ENCODE results near the gene PRRX1.

The PRRX1 gene

DNA sequence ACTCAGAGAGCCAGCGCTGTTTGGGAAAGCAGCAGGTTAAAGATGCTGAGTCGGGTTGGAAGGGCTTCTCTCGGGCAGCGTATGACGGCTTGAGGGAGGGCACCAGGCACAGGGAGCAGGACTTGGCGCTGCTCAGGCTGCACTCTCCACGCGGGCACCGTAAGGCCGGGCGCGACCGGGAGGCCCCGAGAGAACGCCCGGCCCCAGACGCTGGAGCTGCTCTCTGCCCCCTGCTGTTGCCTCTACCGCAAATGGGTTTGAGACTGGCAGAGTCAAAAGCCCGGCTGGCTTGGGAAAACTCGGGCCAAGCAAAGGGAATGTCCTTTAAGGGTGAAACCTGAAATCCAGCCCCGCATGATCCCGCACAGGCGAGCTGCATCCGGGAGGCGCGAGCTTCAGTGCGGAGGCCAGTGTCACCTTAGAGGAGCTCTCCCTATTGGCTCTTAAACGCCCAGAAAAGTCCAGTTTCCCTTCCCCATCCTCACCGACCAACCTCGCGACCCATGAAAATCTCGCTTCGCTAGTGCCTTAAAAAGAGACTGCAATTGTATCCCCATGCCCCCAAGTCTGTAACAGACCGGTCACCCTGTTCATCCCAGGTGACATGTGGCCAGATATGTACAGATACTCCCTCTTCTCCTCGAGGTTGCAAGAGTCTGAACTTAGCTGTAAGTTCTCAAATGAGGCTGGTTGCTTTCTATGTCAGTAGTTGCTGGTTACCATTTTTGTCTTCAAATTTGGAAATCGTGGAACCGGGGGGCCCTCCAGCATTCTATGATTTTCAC is 1.1 kb downstream of the PRRX1 start:
- no peak for DNase-seq (ENCODE audit: low read depth)

DNA sequence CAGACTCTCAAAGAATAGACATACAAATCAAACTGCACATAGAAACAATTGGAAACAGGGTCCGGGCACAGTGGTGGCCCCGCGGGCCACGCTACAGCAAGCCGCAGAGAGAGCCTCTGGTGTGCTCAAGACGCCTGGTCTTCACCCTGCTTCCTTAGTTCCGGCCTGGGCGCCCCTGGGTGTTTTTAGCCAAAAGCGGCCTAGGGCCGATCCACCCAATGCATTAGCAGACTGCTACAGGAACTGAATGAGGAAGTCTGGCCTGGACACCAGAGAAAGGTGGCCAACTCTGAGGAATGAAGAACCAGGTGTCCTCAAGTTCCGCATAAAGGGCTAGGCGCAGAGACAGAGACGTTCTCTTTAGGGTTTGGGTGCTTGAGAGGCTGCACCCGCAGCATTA is 1.7 kb downstream of the PRRX1 start:
- no peak for DNase-seq (ENCODE audit: low read depth)

DNA sequence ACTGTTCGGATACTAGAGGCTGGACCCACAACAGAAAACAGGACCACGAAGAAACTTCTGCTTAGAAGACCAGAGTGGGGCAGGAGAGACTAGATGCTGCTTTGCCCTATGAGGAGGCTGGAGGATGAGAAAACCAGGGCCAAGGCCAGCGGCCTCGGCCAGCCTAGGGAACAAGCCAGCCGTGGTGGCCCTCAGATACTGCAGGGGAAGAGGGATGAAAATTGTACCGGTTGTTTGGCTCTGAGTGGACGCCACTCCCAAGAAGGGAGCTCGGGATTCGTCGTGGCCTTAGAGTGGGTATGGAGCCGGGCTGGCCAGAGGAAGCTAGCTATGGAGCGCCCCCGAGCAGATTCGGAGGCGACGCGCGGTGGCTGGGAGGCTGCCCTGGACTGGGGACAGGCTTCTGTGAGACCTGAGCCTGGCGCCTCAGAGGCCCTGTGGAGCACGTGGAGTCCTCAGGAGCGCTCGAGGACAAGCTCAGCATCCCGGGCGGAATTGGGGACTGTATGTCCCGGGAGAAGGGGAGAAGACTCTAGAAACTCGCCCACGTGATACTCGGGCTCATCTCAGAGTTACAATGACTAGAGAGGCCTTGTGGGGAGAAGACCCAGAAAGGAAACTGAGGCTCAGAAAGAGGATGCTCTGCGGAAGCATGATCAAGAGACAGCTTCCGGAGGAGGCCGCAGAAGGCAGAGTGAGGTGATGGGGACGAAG is 2.8 kb downstream of the PRRX1 start:
- DNase-seq (ENCODE audit: low read depth), result no peak

DNA sequence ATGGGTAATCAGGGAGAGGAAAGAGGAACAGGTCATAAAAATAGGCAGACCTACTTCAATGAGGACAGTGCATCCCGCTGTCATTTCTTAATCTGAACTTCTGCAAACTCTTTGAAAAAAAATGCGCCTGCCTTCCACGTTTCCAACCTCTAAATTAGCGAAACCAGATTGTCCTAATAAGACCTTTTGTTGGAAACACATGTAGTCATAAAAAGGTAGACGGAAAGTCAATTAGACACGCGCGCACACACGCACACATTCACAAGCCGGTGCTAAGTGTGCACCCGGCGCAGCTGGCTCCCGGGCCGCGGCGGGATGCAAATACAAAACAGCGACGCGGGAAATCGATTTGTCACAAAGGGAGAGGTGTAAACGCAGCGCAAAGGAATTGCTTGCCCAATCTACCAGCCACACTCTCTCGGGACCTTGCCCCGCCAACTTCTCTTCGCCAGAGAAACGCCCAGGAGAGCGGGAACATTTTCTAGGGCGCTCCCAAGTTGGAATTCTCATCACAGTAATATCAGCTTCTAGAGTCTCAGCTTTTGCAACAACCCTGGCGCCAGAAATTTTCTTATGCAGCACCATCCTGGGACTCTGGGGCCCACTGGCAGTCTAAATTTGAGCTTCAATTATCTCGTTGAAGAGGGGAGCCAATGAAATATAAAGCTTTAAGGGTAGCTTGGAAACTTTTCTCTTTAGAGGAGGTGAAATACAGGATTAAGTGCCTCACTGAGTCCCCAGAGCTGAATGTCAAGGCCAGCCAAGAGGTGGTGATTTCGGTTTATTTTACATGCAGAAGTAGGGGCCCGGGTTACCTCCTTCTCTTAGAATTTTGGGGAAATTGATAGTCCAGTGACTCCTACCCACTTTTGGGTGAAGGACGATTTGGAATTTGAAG is 4.5 kb downstream of the PRRX1 start:
- DNase-seq (ENCODE audit: low read depth), result no peak

DNA sequence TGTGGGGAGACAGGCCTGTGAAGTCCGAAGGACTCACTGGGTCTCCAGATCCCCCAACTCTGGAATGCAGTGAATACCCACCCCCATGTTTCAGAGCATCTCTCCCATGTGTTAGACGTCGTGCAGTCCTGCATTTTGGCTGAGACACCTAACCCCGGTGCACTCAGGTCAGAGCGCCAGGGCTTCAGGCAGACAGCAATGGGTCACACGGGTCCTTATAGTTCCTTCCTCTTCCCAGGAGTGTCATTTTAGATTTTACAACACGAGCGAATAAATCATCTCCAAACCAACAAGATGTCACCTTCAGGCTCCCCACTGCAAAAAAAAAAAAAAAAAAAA is 5.1 kb downstream of the PRRX1 start:
- DNase-seq (ENCODE audit: low read depth), result no peak

DNA sequence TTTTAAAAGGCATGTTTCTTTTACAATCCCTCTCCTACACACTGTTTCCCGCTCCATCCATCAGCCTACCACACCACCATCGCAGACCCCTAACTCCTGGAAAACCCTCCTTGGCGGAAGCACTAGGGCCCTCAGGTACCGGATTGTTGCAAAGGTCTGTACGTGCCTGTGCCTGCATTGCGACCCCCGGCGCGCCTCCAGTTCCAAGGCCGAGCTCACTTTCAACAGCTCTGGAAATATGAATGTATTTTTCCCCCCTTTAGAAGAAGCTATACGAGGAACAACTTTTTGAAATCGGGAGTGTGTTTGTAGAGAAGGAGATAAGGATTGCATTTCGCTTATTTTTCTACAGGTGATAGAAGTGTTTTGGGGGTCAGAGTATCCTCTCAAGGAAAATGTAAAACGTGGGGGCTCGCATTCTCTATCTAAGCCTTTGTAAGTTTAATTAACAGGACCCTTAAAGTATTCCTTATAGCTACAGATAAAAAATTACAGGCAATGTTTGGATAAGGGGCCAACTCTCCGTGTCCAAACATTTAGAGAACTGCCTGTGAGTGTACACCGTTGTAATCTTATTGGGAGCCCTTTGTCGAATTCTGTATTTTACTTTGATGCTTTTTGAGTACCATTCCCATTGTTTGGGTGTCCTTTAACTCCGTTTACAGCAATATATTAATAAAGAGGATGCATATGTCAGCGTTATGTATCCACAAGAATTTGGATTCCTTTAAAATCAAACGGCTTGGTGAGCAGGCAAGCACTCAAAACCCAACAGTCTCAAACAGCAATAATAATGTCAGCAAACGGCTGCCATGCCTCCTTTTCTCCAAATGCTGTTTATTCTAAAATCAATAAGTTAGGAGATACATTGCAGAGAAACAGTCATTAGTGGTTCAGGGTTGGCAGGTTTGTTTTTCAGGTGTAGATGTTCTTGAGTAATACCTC is 5.9 kb downstream of the PRRX1 start:
- no peak for DNase-seq (ENCODE audit: low read depth)

DNA sequence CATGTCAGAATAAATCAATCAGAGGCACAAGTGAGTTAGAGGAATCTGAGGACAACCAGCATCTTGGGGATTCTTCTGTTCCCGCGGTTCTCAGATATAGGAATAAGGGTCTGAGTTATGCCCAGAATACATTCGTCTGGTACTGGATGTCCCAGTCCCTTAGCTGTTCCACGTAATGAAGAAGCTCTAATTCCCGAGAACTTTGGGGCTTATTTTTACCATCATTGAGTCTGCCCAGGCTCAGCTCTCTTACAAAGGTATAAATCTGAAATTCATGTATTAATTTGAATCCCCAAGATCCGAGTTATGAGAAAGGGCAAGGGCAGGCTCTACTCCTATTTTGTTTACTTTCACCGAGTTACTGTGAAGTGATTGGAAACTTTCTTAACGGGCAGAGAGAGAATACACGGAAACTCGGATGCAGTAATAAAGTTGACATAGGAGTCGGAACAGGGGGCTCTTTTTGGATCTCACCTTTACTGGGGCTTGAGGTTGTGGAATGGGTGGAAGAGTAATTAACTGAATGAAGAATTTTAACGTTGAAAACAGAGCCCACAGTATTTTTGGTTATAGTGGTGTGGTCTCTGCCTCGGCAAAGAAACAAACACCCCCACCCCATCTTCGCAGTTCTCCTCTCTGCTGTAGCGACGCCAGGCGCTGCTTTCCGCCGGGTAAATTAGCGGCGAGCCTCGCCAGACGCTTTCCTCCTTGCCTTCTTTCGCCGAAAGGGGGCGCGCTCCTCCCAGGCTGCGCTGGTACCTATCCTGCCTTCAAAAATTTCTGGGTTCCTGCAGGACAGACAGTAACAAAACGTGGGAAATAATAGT is 7.1 kb downstream of the PRRX1 start:
- no peak for DNase-seq (ENCODE audit: low read depth)

DNA sequence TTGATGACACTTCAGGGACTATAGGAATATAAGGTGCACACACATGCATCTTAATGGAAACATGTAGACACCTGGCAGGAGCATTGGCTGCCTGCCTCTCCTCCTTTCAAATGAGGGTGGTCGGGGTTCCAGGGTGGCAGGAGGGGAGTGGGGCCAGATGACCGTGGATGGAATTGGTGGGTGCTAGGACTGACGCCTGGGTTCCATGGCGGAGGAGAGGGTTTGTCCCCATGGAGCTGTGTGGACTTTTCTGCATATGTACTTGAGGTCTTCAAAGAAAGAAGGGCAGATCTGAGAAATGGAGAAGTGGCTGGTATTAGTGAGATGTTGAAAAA is 7.7 kb downstream of the PRRX1 start:
- no peak for DNase-seq (ENCODE audit: low read depth)

DNA sequence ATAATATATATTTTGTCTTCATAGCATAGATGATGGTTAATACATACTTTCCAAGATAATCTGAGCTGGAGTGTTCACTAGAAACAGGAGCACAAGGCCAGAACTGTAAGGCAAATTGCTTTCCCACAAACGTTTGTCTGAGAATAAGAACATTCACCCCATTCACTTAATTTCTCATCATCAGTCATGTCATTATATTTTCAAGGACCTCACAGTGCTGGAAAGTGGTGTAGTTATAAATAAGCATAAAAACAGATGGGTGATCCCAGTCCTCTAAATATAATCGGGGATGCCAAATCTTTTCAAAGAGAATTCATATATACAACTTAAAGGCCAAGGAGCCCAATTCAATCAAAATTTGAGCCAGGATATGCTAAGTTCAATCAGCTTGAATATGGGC is 8.4 kb downstream of the PRRX1 start:
- no peak for DNase-seq (ENCODE audit: low read depth)

DNA sequence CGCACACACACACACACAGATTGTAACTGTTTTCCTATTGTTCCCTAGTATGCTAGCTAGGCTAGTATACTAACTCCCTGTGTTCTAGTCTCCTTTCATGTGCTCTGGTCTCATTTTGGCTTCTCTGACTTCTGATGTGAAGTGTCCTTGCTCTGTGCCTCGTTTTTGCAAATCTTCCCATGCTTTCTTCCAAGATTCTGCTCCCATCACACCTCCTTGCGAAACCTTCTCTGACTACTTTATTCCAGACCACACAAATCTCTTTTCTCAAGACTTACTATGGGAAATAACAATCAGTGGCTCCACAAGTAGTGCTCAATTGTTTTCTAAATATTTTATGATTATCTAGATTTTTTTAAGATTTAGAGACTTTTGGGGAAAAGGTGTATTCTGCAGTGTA is 10.3 kb downstream of the PRRX1 start:
- DNase-seq (ENCODE audit: low read depth), result peak; percentile 77

DNA sequence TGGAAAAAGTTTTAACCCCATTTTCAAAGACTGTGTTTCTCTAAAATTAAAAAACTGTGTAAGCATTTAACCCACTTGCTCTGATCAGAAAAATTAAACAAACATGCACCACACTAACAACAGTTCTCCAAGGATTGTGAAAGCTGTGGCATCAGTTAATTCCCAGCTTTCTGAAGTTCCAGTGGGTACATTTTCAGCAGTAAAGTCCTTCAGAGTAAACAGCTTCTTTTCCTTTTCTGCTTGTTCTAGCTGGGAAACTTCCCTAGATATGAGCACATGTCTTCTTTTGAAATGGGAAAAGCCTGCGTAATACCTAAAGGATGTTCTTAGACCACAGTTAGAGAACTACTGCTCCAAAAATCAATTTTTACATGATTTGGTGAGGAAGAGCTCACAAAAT is 11.1 kb downstream of the PRRX1 start:
- no peak for DNase-seq (ENCODE audit: low read depth)

DNA sequence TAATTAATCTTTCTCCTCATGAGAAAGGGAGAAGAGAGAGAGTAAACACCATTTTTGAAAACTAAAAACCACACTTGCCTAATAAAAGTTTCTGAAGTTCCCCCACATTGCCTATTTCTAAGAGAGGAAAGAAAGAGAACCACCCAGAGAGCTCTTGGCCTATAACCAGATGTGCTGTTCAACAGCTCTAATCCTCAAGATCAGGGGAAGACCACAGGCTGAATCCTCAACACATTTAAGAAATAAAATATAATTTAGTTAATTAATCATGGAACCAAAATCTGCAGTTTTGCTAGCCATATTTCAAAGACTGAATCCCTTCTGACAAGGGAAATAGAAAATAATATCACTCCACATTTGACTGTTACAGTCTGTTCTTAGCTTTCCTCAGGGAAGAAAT is 11.9 kb downstream of the PRRX1 start:
- no peak for DNase-seq (ENCODE audit: low read depth)

DNA sequence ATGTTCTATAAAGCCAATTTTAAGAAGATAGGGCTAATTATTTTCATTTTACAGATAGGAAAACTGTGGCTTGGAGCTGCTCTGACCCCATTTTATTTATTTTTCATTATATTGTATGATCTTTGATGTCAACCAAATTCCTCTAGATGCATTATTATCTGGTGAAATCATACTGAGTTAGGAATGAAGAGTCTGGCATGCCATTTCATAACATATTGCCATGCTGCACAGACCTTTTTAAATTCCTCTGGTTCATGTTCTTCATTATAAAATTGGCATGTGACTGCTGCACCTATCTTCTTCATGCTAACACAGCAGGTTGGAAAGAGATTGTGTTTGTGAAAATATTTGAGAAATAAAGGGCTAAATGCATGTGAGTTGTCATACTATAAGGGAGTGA is 12.7 kb downstream of the PRRX1 start:
- no peak for DNase-seq (ENCODE audit: low read depth)

DNA sequence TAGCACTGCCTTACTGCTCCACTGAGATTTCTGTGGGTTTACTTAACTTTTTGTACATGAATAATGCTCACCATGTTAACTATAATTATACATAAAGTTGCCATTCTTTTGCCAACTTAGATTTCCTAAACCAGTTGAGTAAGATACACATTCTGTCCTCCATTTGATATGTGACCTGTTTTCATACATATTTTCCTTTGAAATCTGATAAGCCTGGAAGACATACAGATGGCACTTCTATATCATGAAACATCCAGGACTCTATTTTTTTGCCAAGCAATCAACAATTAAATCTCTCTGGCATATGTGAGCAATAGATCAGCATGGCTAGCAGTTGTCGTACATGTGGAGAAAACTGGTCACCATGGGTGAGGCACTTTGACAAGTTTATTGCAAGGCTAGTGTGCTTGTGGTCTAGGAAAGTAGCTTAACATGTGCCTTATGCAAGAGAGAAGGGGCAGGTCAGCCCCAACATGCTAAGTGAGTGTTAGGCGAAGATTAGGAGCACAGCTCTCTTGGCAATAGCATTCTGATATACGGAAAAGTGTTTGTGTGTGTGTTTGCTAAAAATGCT is 14.2 kb downstream of the PRRX1 start:
- peak; percentile 68 for DNase-seq (ENCODE audit: low read depth)

DNA sequence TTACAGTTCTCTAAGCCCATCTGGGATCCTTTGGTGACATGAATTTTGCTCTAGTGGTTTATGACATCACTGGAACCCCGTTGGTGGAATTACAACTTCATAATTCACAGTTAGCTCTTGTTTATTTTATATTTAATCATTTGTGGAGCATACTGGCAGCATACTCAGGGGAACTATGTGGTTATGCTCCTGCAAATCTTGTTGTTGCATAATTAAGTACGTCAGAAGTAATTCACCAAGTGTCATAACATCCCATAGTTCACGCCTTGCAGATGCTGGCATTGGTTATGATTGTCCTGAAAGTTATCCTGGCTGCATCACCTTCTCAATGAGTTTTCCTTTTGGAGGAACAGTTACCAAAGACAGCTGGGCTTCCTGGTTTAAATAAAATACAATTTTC is 16.5 kb downstream of the PRRX1 start:
- DNase-seq (ENCODE audit: low read depth), result peak; percentile 67

DNA sequence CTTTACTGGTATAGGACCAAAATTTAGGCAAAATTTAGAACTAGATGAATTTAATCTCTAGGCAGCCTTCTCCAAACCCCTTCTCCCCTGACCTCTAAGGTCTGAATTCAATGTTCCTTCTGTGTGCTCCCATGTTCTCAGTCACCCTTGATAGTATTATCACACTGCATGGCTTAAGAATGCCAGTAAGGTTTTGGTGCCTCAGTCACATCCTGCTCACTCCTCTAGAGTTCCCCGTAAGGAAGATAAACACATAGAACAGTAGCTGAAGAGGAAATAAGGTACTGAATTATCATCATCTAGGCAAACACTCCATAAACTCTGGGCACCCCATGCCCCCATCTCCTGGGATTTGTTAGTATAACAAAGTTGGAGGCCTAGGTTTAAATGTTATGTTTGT is 18.2 kb downstream of the PRRX1 start:
- no peak for DNase-seq (ENCODE audit: low read depth)

DNA sequence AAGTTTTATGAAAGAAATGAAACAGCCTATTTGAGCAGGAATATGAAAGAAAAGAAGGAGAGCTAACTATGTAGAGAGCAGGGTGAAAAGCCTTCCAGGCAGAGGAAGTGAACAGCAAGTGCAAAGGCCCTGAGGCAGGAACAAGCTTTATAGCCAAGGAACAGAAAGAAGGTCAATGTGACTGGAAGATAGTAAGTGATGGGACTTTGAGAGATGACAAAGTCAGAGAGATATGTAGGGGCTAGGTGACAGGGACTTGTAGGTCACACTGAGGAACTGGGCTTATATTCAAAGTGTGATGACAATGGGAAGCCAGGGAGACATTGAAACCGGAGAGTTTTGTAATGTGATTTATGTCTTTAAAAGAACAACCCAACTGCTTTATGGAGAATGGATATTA is 18.9 kb downstream of the PRRX1 start:
- no peak for DNase-seq (ENCODE audit: low read depth)

DNA sequence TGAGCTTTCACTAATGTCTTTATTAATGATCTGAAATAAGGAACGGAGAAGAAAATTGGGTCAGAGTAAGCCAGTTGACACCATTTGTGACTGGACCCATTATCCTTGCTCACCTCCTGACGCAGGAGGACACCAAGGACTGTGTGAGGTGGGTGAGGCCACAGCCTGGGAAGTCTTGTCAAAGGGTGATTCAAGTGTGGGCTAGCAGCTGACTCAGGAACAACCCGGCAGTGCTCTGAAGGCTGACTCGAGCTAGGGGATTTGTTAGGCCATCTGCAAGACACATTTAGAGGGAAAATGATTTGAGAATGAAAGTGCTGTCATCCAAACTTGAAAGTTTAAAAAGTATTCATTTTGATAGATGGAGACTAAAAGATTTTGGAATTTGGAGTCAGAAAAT is 21.2 kb downstream of the PRRX1 start:
- DNase-seq (ENCODE audit: low read depth), result peak; percentile 76

DNA sequence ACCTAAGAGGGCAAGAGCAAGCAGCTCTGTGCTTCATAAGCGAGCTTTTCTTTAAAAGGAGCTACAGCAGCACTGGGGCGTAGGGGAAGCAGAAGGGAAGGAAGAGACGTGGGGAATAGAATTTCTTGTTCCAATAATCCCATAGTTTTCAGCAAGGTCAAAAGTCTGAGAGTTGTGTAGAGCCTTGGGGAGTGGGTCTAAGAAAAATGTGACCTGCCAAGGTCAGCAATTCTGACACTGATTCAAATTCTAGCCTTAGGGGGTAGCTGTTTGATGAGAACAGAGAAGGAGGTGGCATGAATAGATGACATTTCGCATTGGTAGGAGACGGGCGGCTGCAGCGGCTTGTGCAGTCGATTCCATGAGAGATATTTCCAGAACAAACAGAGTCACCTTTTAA is 22.4 kb downstream of the PRRX1 start:
- no peak for DNase-seq (ENCODE audit: low read depth)

DNA sequence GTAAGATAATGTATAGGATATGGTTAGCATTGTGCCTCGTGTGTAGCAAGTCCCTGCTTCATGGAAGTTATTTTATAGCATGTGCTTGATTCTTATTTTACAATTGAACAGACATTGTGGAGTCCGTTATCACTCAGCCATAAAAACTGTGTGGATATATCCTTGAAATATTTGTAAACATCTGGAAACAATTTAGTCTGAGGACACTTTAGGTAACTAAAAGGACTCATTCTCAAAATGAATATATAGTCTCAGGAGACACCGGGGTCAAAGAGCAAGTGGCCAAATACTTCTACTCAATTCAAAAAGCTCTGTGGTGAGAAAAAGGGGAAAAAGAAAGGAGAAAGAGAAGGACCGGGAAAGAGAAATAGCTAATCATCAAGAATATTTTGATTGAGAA is 23.7 kb downstream of the PRRX1 start:
- no peak for DNase-seq (ENCODE audit: low read depth)

DNA sequence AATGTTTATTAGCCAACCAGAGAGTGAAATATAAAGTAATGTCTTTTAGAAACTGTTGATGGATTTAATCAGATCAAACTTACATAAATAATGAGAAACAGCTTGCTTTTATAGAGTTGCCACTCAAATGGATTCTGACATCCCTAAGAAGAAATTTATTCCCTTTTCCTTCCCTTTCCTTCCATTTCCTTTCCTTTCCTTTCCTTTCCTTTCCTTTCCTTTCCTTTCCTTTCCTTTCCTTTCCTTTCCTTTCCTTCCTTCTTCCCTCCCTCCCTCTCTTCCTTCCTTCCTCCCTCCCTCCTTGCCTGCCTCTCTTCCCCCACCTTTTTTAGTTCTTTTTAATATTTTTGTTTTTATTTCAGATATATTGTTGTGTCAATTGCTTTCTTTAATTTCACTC is 27.3 kb downstream of the PRRX1 start:
- no peak for DNase-seq (ENCODE audit: low read depth)

All from stromal cell of bone marrow (primary cell).